GM06990 (cell line): ENCODE measurements around the gene CEP112.
"Not testable (repeated sequence)": the region's sequence is repeated elsewhere in the genome, so short reads cannot be mapped to it uniquely, and the experiment has no call there.

ENCODE experiments used
- DNase-seq: peaks from one replicate; pipeline ENCODE4 v3.0.0-alpha.2; 2011; ENCODE audit not compliant: insufficient read length; ENCODE audit errors: extremely low read depth
- H3K27me3 ChIP-seq: replicated peaks from 2 replicates; pipeline ENCODE4 v1.6.0; 2011; ENCODE audit warnings: low read length; ENCODE audit not compliant: control insufficient read depth, insufficient read depth
- H3K36me3 ChIP-seq: 2 replicates; pipeline ENCODE4 v1.5.1; 2011; ENCODE audit warnings: low read length; ENCODE audit not compliant: control insufficient read depth, insufficient read depth
- H3K4me3 ChIP-seq: replicated peaks from 2 replicates; pipeline ENCODE4 v1.5.1; 2011; ENCODE audit warnings: low read depth, mild to moderate bottlenecking, control low read depth, low read length
- TF ChIP-seq, protein P1 (sequence below): IDR thresholded peaks from 2 replicates; pipeline ENCODE4 v1.5.1; 2011; ENCODE audit warnings: low read length, control low read depth, mild to moderate bottlenecking, inconsistent platforms; ENCODE audit not compliant: insufficient read depth, poor library complexity, severe bottlenecking

CEP112 gene

DNA sequence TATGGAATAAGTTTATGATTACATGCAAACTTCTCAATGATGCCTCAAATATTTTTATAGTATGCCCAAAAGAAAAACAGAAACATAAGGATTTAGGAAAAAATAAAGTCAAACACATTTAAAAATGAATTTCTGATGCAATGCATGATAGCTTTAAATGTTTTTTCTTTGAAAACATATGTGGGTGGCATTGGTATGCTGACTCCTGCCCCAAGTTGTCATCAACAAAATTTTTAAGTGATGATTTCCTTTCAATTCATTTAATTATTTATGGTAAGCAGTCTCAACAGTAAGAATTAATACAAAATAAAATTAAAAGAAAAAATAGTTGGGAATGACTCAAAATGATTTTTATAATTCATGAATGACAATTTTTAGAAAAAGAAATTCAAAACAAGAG lies 104.9 kb downstream of the CEP112 start:
- Histone ChIP-seq H3K27me3 (no peaks in the 10 kb centered on the region), H3K36me3 (no peaks in the 10 kb centered on the region), H3K4me3 (no peak overlapping the region)
- no peak for DNase-seq
- TF ChIP-seq, protein P1, sequence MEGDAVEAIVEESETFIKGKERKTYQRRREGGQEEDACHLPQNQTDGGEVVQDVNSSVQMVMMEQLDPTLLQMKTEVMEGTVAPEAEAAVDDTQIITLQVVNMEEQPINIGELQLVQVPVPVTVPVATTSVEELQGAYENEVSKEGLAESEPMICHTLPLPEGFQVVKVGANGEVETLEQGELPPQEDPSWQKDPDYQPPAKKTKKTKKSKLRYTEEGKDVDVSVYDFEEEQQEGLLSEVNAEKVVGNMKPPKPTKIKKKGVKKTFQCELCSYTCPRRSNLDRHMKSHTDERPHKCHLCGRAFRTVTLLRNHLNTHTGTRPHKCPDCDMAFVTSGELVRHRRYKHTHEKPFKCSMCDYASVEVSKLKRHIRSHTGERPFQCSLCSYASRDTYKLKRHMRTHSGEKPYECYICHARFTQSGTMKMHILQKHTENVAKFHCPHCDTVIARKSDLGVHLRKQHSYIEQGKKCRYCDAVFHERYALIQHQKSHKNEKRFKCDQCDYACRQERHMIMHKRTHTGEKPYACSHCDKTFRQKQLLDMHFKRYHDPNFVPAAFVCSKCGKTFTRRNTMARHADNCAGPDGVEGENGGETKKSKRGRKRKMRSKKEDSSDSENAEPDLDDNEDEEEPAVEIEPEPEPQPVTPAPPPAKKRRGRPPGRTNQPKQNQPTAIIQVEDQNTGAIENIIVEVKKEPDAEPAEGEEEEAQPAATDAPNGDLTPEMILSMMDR, result no peak

DNA sequence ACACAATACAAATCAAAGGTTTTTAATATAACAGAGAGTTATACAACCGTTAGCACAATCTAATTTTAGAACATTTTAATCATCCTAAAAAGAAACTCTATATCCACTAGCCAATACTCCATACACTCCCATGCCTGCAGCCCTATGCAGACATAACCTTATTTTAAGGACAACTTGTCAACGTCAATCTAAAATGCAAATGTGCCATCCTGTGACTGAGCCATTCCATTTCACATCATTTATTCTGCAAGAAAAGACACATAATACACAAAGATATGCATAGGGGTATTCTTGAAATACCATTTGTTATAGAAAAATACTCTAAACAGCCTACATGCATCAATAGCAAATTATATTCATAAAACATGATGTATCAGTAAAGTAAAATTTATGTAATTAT lies 106.7 kb downstream of the CEP112 start:
- TF ChIP-seq, protein P1, result no peak
- no peak overlapping the region for H3K4me3 ChIP-seq
- no peaks in the 10 kb centered on the region for H3K27me3 ChIP-seq
- no peaks in the 10 kb centered on the region for H3K36me3 ChIP-seq
- no peak for DNase-seq

DNA sequence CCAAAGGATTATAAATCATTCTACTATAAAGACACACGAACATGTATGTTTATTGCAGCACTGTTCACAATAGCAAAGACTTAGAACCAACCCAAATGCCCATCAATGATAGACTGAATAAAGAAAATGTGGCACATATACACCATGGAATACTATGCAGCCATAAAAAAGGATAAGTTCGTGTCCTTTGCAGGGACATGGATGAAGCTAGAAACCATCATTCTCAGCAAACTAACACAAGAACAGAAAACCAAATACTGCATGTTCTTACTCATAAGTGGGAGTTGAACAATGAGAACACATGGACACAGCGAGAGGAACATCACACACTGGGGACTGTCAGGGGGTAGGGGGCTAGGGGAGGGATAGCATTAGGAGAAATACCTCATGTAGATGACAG lies 111.3 kb downstream of the CEP112 start:
- not testable (repeated sequence) for DNase-seq, H3K27me3 ChIP-seq, H3K4me3 ChIP-seq, H3K36me3 ChIP-seq

DNA sequence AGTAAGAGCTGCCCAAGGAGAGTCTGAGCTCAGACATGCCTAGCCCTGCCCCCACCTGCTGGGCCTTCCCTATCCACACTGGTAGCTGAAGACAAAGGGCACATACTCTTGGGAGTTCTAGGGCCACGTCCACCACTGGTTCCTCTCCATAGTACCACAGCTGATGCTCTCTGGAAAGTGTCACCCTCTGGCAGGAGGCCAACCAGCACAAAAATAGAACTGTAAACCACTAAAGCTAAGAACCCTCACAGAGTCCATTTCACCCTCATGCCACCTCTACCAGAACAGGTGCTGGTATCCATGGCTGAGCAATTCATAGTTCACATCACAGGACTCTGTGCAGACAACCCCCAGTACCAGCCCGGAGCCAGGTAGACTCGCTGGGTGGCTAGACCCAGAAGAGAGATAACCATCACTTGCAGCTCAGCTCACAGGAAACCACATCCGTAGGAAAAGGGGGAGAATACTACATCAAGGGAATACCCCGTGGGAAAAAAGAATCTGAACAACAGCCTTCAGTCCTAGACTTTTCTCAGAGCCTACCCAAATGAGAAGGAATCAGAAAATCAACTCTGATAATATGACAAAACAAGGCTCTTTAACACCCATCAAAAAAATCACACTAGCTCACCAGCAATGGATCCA lies 115.3 kb downstream of the CEP112 start:
- no peak overlapping the region for H3K4me3 ChIP-seq
- no peaks in the 10 kb centered on the region for H3K36me3 ChIP-seq
- no peaks in the 10 kb centered on the region for H3K27me3 ChIP-seq
- no peak for DNase-seq
- TF ChIP-seq, protein P1, result no peak

DNA sequence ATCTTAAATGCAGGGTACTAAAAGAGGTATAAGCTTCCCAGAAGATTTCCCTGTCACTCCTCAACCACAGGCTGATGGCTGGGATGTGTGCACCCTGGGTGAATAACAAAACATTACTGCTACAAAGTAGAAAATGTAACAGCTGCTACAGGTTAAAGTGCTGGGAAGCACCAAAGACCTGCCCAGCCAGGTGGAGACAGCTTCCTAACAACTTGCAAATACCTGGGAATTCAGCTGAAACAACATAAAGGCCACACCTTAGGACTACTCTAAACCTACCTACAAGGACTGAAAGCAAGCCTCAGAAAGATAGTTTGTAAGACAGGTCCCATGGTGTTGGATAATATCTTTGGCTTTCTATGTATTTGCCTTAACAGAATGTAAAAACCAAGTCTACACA lies 118.5 kb downstream of the CEP112 start:
- Histone ChIP-seq H3K4me3 (no peak overlapping the region), H3K27me3 (no peaks in the 10 kb centered on the region), H3K36me3 (no peaks in the 10 kb centered on the region)
- DNase-seq, result no peak
- TF ChIP-seq, protein P1, result no peak

DNA sequence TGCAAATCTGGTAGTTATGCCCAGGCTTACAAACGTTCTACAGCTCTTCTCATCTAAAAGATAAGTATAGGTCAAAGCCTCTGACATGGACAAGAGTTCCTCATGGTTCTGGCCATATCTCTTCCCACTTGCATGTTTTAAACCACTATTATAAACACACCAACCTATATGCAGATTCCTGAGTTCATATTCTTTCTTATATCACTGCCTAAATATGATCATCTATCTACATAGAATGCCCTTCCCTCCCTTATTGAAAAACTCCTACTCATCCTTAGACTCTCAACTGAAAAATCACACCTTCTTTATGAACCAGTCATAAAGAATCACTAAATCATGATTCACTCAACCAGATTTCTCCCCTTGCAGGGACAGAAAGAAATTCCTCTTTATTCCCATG lies 128.2 kb downstream of the CEP112 start:
- Histone ChIP-seq H3K4me3 (no peak overlapping the region), H3K27me3 (no peaks in the 10 kb centered on the region; the same call in 1 of the 2 replicates), H3K36me3 (no peaks in the 10 kb centered on the region)
- no peak for DNase-seq
- TF ChIP-seq, protein P1, result no peak
